CD4-positive, alpha-beta T cell treated with Interleukin-17A for 1 hour (primary cell): ENCODE measurements around the gene CARD10.
A peak's percentile ranks its signal among the peaks of the same experiment; 100 is the strongest.

Experiments
- DNase-seq: peaks from one replicate; pipeline ENCODE4 v3.0.0-alpha.2; 2020

Gene CARD10

GRCh38 chr22:37519268-37520195, at the start of gene CARD10:
CARD10 (minus strand) TSS chr22:37519415; CDS start chr22:37519200, 215 bp downstream.
- no peak for DNase-seq

DNA sequence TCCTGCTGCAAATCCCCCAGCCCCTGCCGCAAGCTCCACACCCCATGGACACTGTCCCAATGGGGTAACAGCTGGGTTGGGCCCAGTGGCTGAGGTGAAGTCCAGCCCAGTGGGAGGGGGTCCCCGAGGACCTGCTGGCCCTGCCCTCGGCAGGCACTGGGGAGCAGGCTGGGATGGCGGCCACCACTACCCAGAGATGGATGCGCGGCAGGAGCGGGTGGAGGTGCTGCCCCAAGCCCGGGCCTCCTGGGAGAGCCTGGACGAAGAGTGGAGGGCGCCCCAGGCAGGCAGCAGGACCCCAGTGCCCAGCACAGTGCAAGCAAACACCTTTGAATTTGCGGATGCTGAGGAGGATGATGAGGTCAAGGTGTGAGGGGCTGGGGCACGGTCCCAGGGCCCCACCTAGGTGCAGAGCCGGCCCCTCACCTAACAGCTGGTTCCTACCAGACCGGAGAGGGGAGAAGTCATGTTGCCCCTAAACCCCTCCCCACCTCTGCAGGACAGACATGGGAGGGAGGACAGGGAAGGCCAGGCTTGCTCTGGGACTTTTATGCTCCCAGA, 49.3 kb upstream of the CARD10 start:
- no peak for DNase-seq

- no peak for DNase-seq
Measured at GRCh38 chr22:37568012-37568411, 48.8 kb upstream of the CARD10 start.

DNA sequence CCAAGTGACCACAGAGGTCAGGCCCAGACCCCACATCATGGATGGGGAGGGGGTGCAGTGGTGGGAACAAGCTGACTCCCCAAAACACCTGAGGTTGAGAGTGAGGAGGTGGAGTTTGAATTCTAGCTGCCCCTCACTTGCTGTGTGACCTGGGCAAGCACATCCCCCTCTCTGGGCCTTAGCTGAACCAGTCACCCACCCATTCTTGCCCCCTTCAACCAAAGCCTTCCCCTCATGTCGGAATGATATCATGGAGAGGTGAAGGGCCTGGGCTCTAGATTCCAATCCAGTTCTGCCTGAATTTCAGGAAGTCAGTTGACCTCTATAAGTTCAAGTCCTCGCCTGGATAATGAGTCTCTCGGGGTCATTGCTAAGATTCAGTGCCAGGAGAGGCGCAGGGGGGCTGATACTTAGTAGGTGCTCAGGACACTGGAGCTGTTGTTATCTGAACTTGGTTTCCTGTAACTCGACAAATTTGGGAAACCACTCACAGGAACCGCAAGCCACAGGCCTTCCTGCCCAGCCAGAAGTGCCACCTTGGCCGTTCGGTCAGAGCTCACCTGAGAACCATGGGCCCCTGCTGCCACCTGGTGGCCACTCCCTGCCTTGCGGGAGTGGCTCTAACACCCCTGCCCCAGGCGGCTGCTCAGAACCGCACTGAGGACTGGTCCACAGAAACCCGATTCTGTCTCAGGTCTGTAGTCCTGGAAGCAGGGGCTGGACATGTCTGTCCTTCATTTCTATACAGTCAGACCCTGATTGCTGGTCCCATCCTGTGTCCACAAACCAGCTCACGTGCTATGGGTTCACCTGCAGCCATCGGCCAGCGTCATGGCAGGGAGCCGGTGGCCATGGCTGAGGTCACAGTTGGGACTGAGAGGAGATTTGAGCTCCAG, 47.9 kb upstream of the CARD10 start:
- peak; percentile 93 for DNase-seq

DNA sequence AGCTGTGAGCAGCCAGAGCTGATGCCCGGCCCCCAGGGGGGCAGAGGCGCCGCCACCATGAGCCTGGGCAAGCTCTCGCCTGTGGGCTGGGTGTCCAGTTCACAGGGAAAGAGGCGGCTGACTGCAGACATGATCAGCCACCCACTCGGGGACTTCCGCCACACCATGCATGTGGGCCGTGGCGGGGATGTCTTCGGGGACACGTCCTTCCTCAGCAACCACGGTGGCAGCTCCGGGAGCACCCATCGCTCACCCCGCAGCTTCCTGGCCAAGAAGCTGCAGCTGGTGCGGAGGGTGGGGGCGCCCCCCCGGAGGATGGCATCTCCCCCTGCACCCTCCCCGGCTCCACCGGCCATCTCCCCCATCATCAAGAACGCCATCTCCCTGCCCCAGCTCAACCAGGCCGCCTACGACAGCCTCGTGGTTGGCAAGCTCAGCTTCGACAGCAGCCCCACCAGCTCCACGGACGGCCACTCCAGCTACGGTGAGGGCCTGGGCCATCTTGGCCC, 47.2 kb upstream of the CARD10 start:
- peak; percentile 46 for DNase-seq

DNA sequence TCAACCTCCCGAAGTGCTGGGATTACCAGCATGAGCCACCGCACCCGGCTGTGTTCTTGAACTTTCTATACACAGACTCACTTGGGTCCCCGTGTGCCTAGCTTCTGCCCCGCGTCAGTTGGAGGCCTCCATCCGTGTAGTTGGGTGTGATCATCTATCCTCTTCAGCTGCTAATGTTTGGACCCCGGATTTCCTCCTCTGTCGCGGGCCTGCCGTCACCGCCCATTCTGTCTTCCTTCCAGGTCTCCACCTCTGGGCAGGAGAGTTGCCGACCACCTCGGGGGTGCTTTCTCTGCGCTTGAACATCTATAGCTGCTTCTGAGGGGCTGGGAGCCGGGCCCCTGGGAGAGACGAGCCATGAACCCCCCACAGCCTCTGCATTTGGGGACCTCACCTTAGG, 46.6 kb upstream of the CARD10 start:
- DNase-seq = no peak

- DNase-seq = no peak
Measured at GRCh38 chr22:37564111-37564711, 45.0 kb upstream of the CARD10 start.

DNA sequence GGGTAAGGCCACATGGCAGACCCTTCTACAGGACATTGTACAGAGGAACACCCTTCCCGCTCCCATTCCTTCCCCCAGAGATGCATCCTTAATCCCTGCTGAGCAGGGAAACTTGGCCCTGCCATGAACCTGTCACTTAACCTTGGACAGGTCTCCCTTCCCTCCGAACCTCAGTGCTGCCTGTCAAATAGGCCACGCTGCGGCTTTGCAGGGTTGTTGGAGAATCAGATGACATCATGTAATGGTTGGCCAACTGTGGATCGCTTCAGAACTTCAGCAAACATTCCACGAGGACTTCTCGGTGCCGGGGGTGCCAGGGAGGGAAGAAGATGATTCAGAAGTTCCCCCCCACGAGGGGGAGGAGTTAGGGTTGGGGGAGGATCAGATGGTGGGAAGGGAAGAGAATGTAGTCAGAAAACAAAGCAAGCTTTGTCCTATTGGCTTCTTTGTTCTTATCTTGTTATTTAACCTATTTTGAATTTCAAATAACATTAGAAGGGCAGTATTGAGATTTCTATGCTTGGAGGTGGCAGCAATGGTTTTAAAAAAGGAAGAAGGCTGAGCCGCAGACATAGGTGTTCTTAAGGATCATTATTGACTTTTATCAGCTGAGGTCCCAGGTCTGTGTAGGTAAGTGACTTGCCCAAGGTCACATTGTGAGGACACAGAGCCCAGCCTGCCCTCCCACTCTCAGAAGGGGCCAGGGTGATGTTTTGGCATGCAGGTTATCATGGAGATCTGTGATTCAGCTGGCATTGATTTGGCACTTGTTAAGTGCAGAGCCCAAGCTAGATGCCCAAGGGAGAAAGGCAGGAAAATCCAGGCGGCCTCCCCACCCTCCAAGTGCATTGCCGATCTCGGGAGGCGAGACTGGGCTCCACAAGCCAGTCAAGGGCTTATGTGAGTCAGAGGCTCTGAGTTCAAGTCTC, 44.2 kb upstream of the CARD10 start:
- DNase-seq = no peak

GRCh38 chr22:37562049-37562875, 43.0 kb upstream of the CARD10 start:
- DNase-seq = no peak

- DNase-seq = peak; percentile 77
Measured at GRCh38 chr22:37561212-37562048, 42.2 kb upstream of the CARD10 start.

DNA sequence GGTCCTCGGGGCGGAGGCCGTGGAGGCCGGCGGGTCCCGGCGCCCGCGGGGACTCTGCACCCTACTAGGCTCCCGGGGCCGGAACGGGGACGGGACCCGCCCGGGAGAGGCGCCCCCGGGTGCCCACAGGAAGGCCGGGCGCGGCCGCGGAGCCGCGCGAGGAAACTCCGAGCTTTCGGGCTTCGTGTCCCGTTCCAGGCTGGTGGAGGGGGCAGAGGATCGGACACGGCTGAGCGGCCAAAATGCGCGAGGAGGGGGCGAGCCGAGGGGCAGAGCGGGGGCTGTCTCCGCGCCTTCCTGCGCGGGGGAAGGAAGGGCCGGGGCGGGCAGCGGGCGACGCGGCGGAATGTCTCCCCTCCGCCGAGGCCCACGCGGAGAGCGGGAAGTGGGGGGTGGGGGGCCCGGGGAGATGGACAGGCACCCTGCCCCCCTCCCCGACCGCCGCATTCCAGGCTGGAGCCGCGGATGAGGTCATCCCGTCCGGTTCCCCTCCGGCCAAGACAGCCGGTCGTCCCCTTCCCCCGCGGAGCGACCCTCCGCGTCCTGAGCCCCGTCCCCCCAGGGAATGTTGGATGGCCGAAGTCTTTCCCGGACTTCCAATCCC, 41.5 kb upstream of the CARD10 start:
- DNase-seq = no peak

GRCh38 chr22:37559901-37560607, 40.8 kb upstream of the CARD10 start, which contains the start of gene CDC42EP1:
CDC42EP1 (plus strand) TSS chr22:37560480; CDS start chr22:37566350, 5,870 bp downstream.
- DNase-seq = no peak

DNA sequence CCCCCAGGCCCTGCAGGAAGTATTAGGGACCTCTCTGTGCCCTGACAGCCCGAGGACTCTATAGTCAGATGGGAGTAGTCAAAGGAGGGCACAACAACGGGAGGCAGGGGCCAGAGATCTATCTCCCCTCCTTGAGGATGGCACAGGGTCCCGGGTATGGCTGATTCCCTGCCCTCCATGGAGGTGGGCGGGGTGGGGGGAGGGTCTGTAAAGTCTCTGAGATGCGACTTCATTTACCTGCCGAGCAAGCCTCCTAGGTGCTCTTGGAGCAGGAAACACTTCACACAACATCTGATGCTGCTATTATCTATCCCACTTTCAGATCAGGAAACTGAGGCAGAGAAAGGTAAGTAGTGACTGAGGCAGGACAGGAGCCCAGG, 40.3 kb upstream of the CARD10 start:
- no peak for DNase-seq

DNA sequence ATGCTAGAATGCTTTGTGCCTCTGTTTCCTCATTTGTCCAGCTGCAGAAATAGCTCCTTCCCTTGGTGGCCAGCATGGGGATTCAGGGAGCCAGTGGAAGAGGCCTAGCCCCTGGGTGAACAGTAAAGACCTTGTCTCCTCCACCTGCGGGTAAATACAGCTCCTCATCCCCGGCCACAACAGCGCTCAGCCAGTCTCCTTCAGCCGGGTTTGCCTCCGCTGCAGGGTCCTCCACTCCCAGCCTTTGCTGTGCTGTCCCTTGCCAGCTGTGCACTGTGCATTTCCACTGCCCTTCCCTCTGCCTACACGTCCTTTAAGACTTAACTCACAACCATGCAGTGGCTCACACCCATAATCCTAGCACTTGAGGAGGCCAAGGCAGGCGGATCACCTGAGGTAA, 39.6 kb upstream of the CARD10 start:
- no peak for DNase-seq

GRCh38 chr22:37557321-37558001, 38.2 kb upstream of the CARD10 start:
- no peak for DNase-seq

DNA sequence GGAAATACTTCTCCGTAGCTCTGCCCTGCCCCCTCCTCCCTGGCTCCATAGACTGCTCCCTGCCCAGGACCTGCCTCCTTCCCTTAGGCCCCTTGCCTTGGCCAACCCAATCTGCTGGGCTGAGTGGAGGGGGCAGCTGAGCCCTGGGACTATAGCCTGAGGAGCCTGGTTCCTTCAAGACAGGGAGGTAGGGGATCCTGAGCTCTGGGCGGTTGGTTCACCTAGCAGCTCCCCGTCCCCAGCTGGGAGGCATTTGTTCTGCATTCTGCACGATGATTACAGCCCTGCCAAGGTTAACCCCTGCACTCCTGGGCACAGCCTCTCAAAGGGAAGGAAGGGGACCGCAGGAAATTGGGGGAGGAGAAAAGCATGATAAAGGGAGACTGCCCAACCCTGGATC, 37.5 kb upstream of the CARD10 start:
- DNase-seq = no peak

DNA sequence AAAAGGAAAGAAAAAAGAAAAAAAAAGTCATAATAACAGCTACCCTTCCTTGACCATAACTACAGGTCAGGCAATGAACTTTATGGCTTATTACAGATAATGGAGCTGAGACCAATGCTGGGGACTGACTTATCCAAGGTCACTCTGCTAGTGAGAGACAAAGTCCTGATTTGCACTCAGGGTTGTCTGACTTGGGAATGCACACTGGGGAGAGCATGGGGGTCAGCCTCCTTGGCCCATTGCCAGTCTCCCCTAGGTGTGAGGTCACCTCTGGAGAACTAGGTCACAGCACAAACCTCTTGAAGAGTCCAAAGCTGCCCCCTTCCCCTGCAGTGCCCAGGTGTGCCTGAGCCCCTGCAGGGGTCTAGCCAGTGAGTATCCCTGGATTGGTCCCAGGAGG, 35.8 kb upstream of the CARD10 start:
- DNase-seq = no peak

DNA sequence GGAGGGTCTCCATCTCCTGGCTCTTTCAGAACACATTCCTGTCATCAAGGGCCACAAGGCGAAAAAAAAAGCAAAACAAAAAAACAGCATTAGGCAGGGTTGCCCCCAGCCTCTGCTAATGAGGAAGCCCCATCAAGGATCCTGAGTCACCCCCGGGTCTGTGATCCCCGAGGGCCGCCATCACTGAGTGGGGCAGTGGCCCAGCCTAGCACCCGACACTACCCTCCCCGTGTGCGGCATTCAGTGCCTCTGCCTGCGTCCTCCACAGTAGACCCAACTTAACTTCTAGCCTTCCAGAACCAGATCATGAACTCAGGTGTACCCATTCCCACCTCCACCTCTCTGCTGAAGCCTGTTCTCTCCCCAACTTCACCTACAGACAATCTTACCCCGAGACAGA, 34.5 kb upstream of the CARD10 start:
- no peak for DNase-seq
